HepG2 (cell line): ENCODE results near the gene TMX1. TPM values are rescaled to one million over a fixed set of nuclear protein-coding genes. Genes with fewer than 3 reads are reported as not detected.

Experiments
- ATAC-seq: fragments of 200-7000 bp; cut with Tn5 transposase; 3 replicates; pipeline ENCODE4 v1.9.1; 2020; ENCODE audit warnings: mild to moderate bottlenecking, moderate library complexity
- BruUV-seq: library from RNA; stranded (reverse); fragments of 400-500 nt; replicated peaks from 2 replicates; lab custom pipeline; 2021; lab: Mats Ljungman, UMichigan
- CTCF ChIA-PET: fragments of 300-600 bp; formaldehyde crosslinking; extraction: SDS; loops from one replicate; lab custom pipeline; 2021; ENCODE audit warnings: low total read pairs, inconsistent platforms, low intra/inter-chr PET ratio; lab: Yijun Ruan, JAX
- POLR2A ChIA-PET: fragments of 350-600 bp; sonication (Branson Sonifier 250); formaldehyde crosslinking; loops from one replicate; lab custom pipeline; 2020; ENCODE audit warnings: antibody characterized with exemption, inconsistent platforms; lab: Yijun Ruan, JAX
- DNase-seq: peaks from one replicate; pipeline ENCODE4 v3.0.0-alpha.2; 2015; ENCODE audit warnings: low spot score
- FAIRE-seq: peaks from 3 replicates; lab custom pipeline; 2011; peaks lifted over from hg19 to GRCh38; lab: Jason Lieb, UNC
- H2AFZ ChIP-seq: one replicate; pipeline ENCODE4 v1.6.1; 2011; ENCODE audit warnings: low read length, inconsistent platforms
- H3K27ac ChIP-seq: fragments of 300-600 bp; 3 replicates; pipeline ENCODE4 v1.8.0; 2011; ENCODE audit warnings: mixed run types, mild to moderate bottlenecking, mixed read lengths, low read length, inconsistent platforms; ENCODE audit not compliant: insufficient read depth; ENCODE audit errors: extremely low read length
- H3K27me3 ChIP-seq, 2 experiments: fragments of 200-600 bp in 1 of 2; 2 replicates in 1 of 2; 3 replicates in 1 of 2; pipeline versions ENCODE4 v1.6.0 to v1.8.0; 2011; ENCODE audit warnings: low read length in 2 of 2, mild to moderate bottlenecking in 2 of 2, moderate library complexity in 2 of 2, inconsistent platforms in 1 of 2; ENCODE audit not compliant: insufficient read depth in 2 of 2, control insufficient read depth in 1 of 2
- H3K36me3 ChIP-seq, 2 experiments: fragments of 200-600 bp in 1 of 2; replicated peaks in 1 of 2; 2 replicates in 1 of 2; 3 replicates in 1 of 2; pipeline versions ENCODE4 v1.5.1 to v1.8.0; 2011; ENCODE audit warnings: low read length in 2 of 2, inconsistent platforms in 1 of 2; ENCODE audit not compliant: insufficient read depth in 2 of 2, control insufficient read depth in 1 of 2
- H3K4me1 ChIP-seq: 2 replicates; pipeline ENCODE4 v1.5.1; 2012; ENCODE audit warnings: low read length, inconsistent platforms; ENCODE audit not compliant: insufficient read depth
- H3K4me2 ChIP-seq: 2 replicates; pipeline ENCODE4 v1.6.0; 2011; ENCODE audit warnings: low read depth, low read length, inconsistent platforms
- H3K4me3 ChIP-seq, 3 experiments: fragments of 200-600 bp in 1 of 3; sonication (generic), shearing (Covaris generic) in 1 of 3; replicated peaks in 1 of 3; 2 replicates each; pipeline ENCODE4 v1.5.1; 2011 to 2016; ENCODE audit warnings: low read length in 3 of 3, inconsistent platforms in 2 of 3, low read depth in 2 of 3, mild to moderate bottlenecking in 2 of 3, control low read depth in 1 of 3, mixed read lengths in 1 of 3; ENCODE audit not compliant: insufficient read depth in 1 of 3
- H3K79me2 ChIP-seq: one replicate; pipeline ENCODE4 v1.6.1; 2011; ENCODE audit warnings: low read length, inconsistent platforms; ENCODE audit not compliant: insufficient read depth
- H3K9ac ChIP-seq: 2 replicates; pipeline ENCODE4 v1.6.0; 2011; ENCODE audit warnings: mild to moderate bottlenecking, low read depth, low read length, inconsistent platforms; ENCODE audit not compliant: insufficient read depth
- H3K9me3 ChIP-seq: 2 replicates; pipeline ENCODE4 v1.5.1; 2012; ENCODE audit warnings: mild to moderate bottlenecking, low read length
- H4K20me1 ChIP-seq: 2 replicates; pipeline ENCODE4 v1.6.0; 2011; ENCODE audit warnings: inconsistent platforms, mild to moderate bottlenecking, low read length, moderate library complexity; ENCODE audit not compliant: insufficient read depth
- KLF15 ChIP-seq: sonication (generic); formaldehyde crosslinking; IDR thresholded peaks from 2 replicates; pipeline ENCODE4 v1.8.1; 2023; ENCODE audit warnings: borderline replicate concordance, mild to moderate bottlenecking, inconsistent platforms, missing genetic modification reagents, mixed read lengths
- MAX ChIP-seq: IDR thresholded peaks from 2 replicates; pipeline ENCODE4 v1.6.1; 2012; ENCODE audit warnings: inconsistent platforms
- WIZ ChIP-seq: sonication (generic); formaldehyde crosslinking; IDR thresholded peaks from 2 replicates; pipeline ENCODE4 v1.5.1; 2020; ENCODE audit warnings: mild to moderate bottlenecking, missing genetic modification reagents
- WGBS: methylation state at CpG from one replicate; pipeline ENCODE4 v1.1.6; 2017; ENCODE audit warnings: low lambda C conversion rate; 5-methylcytosine and 5-hydroxymethylcytosine counted together
- in situ Hi-C: cut with HindIII; loops from 2 replicates; pipeline ENCODE4 v1.10.0; 2017; ENCODE audit warnings: low pct_unique_long_range_greater_than_20kb; ENCODE audit not compliant: extremely low pct_ligation_motif_present
- intact Hi-C: fragments of 100-400 bp; cut with micrococcal nuclease; formaldehyde crosslinking; loops from one replicate; pipeline ENCODE4 v1.10.0; 2022; ENCODE audit not compliant: unreplicated experiment
- polyA plus RNA-seq, 8 experiments: library from polyadenylated mRNA; depleted of rRNA in 3 of 8; stranded (reverse) in 7 of 8; unstranded in 1 of 8; fragments of >200 nt; fragmentation: Illumina TruSeq in 4 of 8; extraction: Trizol in 4 of 8; gene quantifications; 2 replicates each; pipeline versions ENCODE4 v1.2.1 to v1.2.3, GENCODE V29; 2011 to 2016; ENCODE audit warnings: low read depth in 4 of 8, missing spikeins in 1 of 8, mixed read lengths in 1 of 8; ENCODE audit not compliant: insufficient read depth in 1 of 8
- total RNA-seq, 5 experiments: library from RNA; depleted of rRNA; stranded (reverse); fragments of >200 nt; fragmentation: Illumina TruSeq; extraction: Trizol; gene quantifications; 2 replicates each; pipeline ENCODE4 v1.2.3, GENCODE V29; 2016; ENCODE audit warnings: low read depth in 1 of 5

The TMX1 gene
- total and polyA plus RNA-seq, 2 of the 13 experiments (the other 11 are each of a cell fraction or from before 2014, with no cell fraction given), result 23.0 to 56.8 TPM

- Histone ChIP-seq H4K20me1 (no peaks in the 10 kb centered on the region), H3K9me3 (no peaks in the 10 kb centered on the region), H3K79me2 (no peaks in the 10 kb centered on the region), H3K27me3 (no peaks in the 10 kb centered on the region), H3K36me3 (no peaks in the 10 kb centered on the region; a peak in 2 of 5 replicates), H3K4me3 (no peak overlapping the region), H3K9ac (no peak overlapping the region), H3K4me1 (peaks cover 14% of the 10 kb centered on the region), H3K4me2 (no peak overlapping the region), H3K27ac (no peak overlapping the region), H2AFZ (no peak overlapping the region)
- BruUV-seq, result no TSS peak
- CTCF ChIA-PET, result no interaction called here
- FAIRE-seq (no peak), ATAC-seq (no peak), DNase-seq (no peak)
- intact Hi-C loops, result no loop called here
- POLR2A ChIA-PET, result no interaction called here
- TF ChIP-seq MAX, result no peak
- in situ Hi-C loops, result no loop called here
- WGBS, result 55% methylated on average over 2 of the region's 2 CpGs
Measured at GRCh38 chr14:51261151-51261550, 21.1 kb downstream of the TMX1 start.

GRCh38 chr14:51262868-51263267 lies 22.8 kb downstream of the TMX1 start:
- intact Hi-C loops (no loop called here), in situ Hi-C loops (no loop called here)
- H3K27ac ChIP-seq, result no peak overlapping the region
- H3K4me2 ChIP-seq, result no peak overlapping the region
- BruUV-seq, result no TSS peak
- no peaks in the 10 kb centered on the region for H3K9me3 ChIP-seq
- H2AFZ ChIP-seq, result no peak overlapping the region
- H3K9ac ChIP-seq, result no peak overlapping the region
- H3K4me3 ChIP-seq, result no peak overlapping the region
- DNase-seq (no peak), FAIRE-seq (no peak), ATAC-seq (no peak)
- H3K36me3 ChIP-seq, result no peaks in the 10 kb centered on the region; a peak in 1 of 5 replicates
- no peak for TF ChIP-seq WIZ (CRISPR knock-in tag)
- no peak for TF ChIP-seq KLF15 (CRISPR knock-in tag)
- ChIA-PET CTCF (no interaction called here), POLR2A (no interaction called here)
- H4K20me1 ChIP-seq, result no peaks in the 10 kb centered on the region
- no peaks in the 10 kb centered on the region for H3K79me2 ChIP-seq
- no peaks in the 10 kb centered on the region for H3K27me3 ChIP-seq
- peaks cover 14% of the 10 kb centered on the region for H3K4me1 ChIP-seq
- 92% methylated on average over 2 of the region's 2 CpGs for WGBS
